Measurements from ENCODE around the gene GALNT11. TPM values are rescaled to one million over a fixed set of nuclear protein-coding genes. Genes with fewer than 3 reads are reported as not detected.

GALNT11 gene
- polyA plus RNA-seq, 2 of the 4 experiments (the other 2 are of a cell fraction), result 27.4 to 44.3 TPM

GRCh38 chr7:152120210-152120609 lies 94.7 kb downstream of the GALNT11 start (continued):
- no peak for TF ChIP-seq REST (IDR thresholded peaks at IDR 0.05)
- no peak for TF ChIP-seq RAD21 (conservative IDR thresholded peaks at IDR 0.05 in 1 of 2, IDR thresholded peaks at IDR 0.05 in 1 of 2)
- TF ChIP-seq MAFK (IDR thresholded peaks at IDR 0.05; ENCODE audit: partially characterized antibody), result no peak
- no peak for TF ChIP-seq RCOR1 (IDR thresholded peaks at IDR 0.05; ENCODE audit: low read depth, low read length)
- TF ChIP-seq NR3C1 (IDR thresholded peaks at IDR 0.05), result no peak

- no peak for ATAC-seq
- no peaks in the 10 kb centered on the region for H3K4me1 ChIP-seq
- H3K4me3 ChIP-seq, result no peak overlapping the region
- DNase-seq (ENCODE audit: low read depth in 1 of 2, low spot score in 1 of 2), result no peak
- ChIA-PET POLR2A (no interaction called here), CTCF (no interaction called here)
- H3K27ac ChIP-seq, result no peak overlapping the region
- peaks cover 11% of the 10 kb centered on the region; the same call in 1 of the 3 replicates for H3K9me3 ChIP-seq
- TF ChIP-seq POLR2AphosphoS2 (conservative IDR thresholded peaks at IDR 0.05; ENCODE audit: low read length), result no peak
- no peak for TF ChIP-seq HOXB5 (CRISPR knock-in tag; IDR thresholded peaks at IDR 0.05)
- TF ChIP-seq NPAS2 (CRISPR knock-in tag; IDR thresholded peaks at IDR 0.05; ENCODE audit: borderline replicate concordance), result no peak
- TF ChIP-seq KDM1A (IDR thresholded peaks at IDR 0.05; ENCODE audit: low read depth), result no peak
- TF ChIP-seq ZC3H11A (IDR thresholded peaks at IDR 0.05), result no peak
- TF ChIP-seq, protein P1, sequence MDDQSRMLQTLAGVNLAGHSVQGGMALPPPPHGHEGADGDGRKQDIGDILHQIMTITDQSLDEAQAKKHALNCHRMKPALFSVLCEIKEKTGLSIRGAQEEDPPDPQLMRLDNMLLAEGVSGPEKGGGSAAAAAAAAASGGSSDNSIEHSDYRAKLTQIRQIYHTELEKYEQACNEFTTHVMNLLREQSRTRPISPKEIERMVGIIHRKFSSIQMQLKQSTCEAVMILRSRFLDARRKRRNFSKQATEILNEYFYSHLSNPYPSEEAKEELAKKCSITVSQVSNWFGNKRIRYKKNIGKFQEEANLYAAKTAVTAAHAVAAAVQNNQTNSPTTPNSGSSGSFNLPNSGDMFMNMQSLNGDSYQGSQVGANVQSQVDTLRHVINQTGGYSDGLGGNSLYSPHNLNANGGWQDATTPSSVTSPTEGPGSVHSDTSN (IDR thresholded peaks at IDR 0.05), result no peak
- TF ChIP-seq MYC (IDR thresholded peaks at IDR 0.05; ENCODE audit: borderline replicate concordance, low read length), result no peak
- TF ChIP-seq BHLHE40 (IDR thresholded peaks at IDR 0.05; ENCODE audit: low read depth, low read length), result no peak
- no peak for TF ChIP-seq RCOR1 (IDR thresholded peaks at IDR 0.05; ENCODE audit: low read depth, low read length)
- no peak for TF ChIP-seq RAD21 (conservative IDR thresholded peaks at IDR 0.05 in 1 of 2, IDR thresholded peaks at IDR 0.05 in 1 of 2)
- TF ChIP-seq CBX2 (IDR thresholded peaks at IDR 0.05; ENCODE audit: borderline replicate concordance, low read depth), result no peak
- no peak for TF ChIP-seq JUNB (IDR thresholded peaks at IDR 0.05)
- WGBS (ENCODE audit: missing lambda C conversion rate), result 94% methylated on average over 7 of the region's 7 CpGs
- no peak overlapping the region for H3K4me2 ChIP-seq
- FAIRE-seq, result no peak
These were observed 95.3 kb downstream of the GALNT11 start for GRCh38 chr7:152120776-152121175.

- TF ChIP-seq, protein P2, sequence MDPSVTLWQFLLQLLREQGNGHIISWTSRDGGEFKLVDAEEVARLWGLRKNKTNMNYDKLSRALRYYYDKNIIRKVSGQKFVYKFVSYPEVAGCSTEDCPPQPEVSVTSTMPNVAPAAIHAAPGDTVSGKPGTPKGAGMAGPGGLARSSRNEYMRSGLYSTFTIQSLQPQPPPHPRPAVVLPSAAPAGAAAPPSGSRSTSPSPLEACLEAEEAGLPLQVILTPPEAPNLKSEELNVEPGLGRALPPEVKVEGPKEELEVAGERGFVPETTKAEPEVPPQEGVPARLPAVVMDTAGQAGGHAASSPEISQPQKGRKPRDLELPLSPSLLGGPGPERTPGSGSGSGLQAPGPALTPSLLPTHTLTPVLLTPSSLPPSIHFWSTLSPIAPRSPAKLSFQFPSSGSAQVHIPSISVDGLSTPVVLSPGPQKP (IDR thresholded peaks at IDR 0.05; ENCODE audit: low read depth, low read length), result no peak
- TF ChIP-seq CBX8 (IDR thresholded peaks at IDR 0.05) (no peak), CHD2 (IDR thresholded peaks at IDR 0.05; ENCODE audit: low read length, partially characterized antibody) (no peak), ESRRA (IDR thresholded peaks at IDR 0.05; ENCODE audit: borderline replicate concordance, low read length) (no peak), SREBF2 (IDR thresholded peaks at IDR 0.05) (no peak), RARB (CRISPR knock-in tag; IDR thresholded peaks at IDR 0.05) (no peak), GATA3 (IDR thresholded peaks at IDR 0.05; ENCODE audit: borderline replicate concordance) (no peak), SMC3 (IDR thresholded peaks at IDR 0.05) (no peak), EHF (CRISPR knock-in tag; IDR thresholded peaks at IDR 0.05) (no peak), POLR2AphosphoS2 (conservative IDR thresholded peaks at IDR 0.05; ENCODE audit: low read length) (no peak), HOXB5 (CRISPR knock-in tag; IDR thresholded peaks at IDR 0.05) (no peak), FOSL2 (IDR thresholded peaks at IDR 0.05) (no peak), FOSL2 (CRISPR knock-in tag; IDR thresholded peaks at IDR 0.05) (no peak), MAZ (IDR thresholded peaks at IDR 0.05; ENCODE audit: borderline replicate concordance, low read depth, low read length) (no peak)
- TF ChIP-seq, protein P3, sequence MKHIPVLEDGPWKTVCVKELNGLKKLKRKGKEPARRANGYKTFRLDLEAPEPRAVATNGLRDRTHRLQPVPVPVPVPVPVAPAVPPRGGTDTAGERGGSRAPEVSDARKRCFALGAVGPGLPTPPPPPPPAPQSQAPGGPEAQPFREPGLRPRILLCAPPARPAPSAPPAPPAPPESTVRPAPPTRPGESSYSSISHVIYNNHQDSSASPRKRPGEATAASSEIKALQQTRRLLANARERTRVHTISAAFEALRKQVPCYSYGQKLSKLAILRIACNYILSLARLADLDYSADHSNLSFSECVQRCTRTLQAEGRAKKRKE (CRISPR knock-in tag; IDR thresholded peaks at IDR 0.05; ENCODE audit: low read depth), result no peak
- TF ChIP-seq, protein P4, sequence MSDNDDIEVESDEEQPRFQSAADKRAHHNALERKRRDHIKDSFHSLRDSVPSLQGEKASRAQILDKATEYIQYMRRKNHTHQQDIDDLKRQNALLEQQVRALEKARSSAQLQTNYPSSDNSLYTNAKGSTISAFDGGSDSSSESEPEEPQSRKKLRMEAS (IDR thresholded peaks at IDR 0.05), result no peak
- TF ChIP-seq, protein P5, sequence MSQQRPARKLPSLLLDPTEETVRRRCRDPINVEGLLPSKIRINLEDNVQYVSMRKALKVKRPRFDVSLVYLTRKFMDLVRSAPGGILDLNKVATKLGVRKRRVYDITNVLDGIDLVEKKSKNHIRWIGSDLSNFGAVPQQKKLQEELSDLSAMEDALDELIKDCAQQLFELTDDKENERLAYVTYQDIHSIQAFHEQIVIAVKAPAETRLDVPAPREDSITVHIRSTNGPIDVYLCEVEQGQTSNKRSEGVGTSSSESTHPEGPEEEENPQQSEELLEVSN (IDR thresholded peaks at IDR 0.05; ENCODE audit: borderline replicate concordance, low read depth), result no peak
- Histone ChIP-seq H3K9me3 (peaks cover 11% of the 10 kb centered on the region; the same call in 1 of the 3 replicates), H3K4me3 (no peak overlapping the region), H3K4me1 (no peaks in the 10 kb centered on the region), H3K27ac (no peak overlapping the region), H3K4me2 (no peak overlapping the region)
- DNase-seq (ENCODE audit: low read depth in 1 of 2, low spot score in 1 of 2) (no peak), FAIRE-seq (no peak), ATAC-seq (no peak)
- WGBS (ENCODE audit: missing lambda C conversion rate), result 92% methylated on average over 9 of the region's 9 CpGs
- ChIA-PET CTCF (interaction anchor here (0.6 kb wide), 1 partner anchor 643 kb away, joined by 4 read pairs; no protein-coding TSS in a partner anchor), POLR2A (no interaction called here)
These were observed 96.0 kb downstream of the GALNT11 start for GRCh38 chr7:152121432-152121831.

Data from A549 (cell line).